Uterus (tissue), 4 donors: ENCODE results near the gene THAP2. TPM values are rescaled to one million over a fixed set of nuclear protein-coding genes. Genes with fewer than 3 reads are reported as not detected.

ENCODE experiments used
- DNase-seq, 2 donors: peaks; one replicate each; pipeline ENCODE4 v3.0.0-alpha.2; 2019 to 2020
- H3K27ac ChIP-seq, 2 donors: fragments of 200-600 bp; sonication (generic); 1 replicate in 1 of 2; 2 replicates in 1 of 2; pipeline ENCODE4 v1.5.1; 2016 to 2018
- H3K27me3 ChIP-seq, 2 donors: fragments of 200-600 bp; sonication (generic); one replicate each; pipeline ENCODE4 v1.5.1; 2018 to 2019; ENCODE audit warnings: control low read depth in 1 of 2
- H3K36me3 ChIP-seq, 2 donors: fragments of 200-600 bp; sonication (generic); one replicate each; pipeline ENCODE4 v1.5.1; 2019; ENCODE audit warnings: control low read depth in 1 of 2
- H3K4me1 ChIP-seq, 2 donors: fragments of 200-600 bp; sonication (generic); one replicate each; pipeline ENCODE4 v1.5.1; 2018 to 2019; ENCODE audit warnings: control low read depth in 1 of 2
- H3K4me3 ChIP-seq, 2 donors: fragments of 200-600 bp; sonication (generic); 1 replicate in 1 of 2; 2 replicates in 1 of 2; pipeline ENCODE4 v1.5.1; 2018 to 2019; ENCODE audit warnings: mild to moderate bottlenecking in 1 of 2
- H3K9me3 ChIP-seq, 2 donors: fragments of 200-600 bp; sonication (generic); one replicate each; pipeline ENCODE4 v1.5.1; 2019; ENCODE audit warnings: control low read depth in 1 of 2
- CTCF ChIP-seq, 4 experiments: fragments of 200-600 bp in 2 of 4; fragments of 450-650 bp in 2 of 4; sonication (generic) in 2 of 4; IDR thresholded peaks; one replicate each; pipeline ENCODE4 v1.5.1; 2016 to 2019; ENCODE audit warnings: antibody characterized with exemption in 4 of 4, mild to moderate bottlenecking in 2 of 4, moderate library complexity in 1 of 4
- POLR2A ChIP-seq, 2 donors: fragments of 450-650 bp; IDR thresholded peaks; one replicate each; pipeline ENCODE4 v1.6.1; 2016; ENCODE audit warnings: antibody characterized with exemption in 2 of 2, mild to moderate bottlenecking in 1 of 2, moderate library complexity in 1 of 2
- intact Hi-C: fragments of 100-400 bp; cut with DNase I; formaldehyde crosslinking; loops from one replicate; pipeline ENCODE4 v1.15.1; 2023; ENCODE audit warnings: low total_unique reads
- total RNA-seq, 4 donors: library from RNA; depleted of rRNA in 3 of 4; stranded (reverse); fragments of >200 nt in 3 of 4; gene quantifications; one replicate each; pipeline versions ENCODE4 v1.1.0 to v1.2.4, GENCODE V29; 2014 to 2023
- donor health status: DM: yes; HTN: yes; CAD: no.

The THAP2 gene
- total RNA-seq, 4 donors from 2014 or later: 0.88 to 12.8 (median 5.4) TPM

- no peaks in the 10 kb centered on the region for H3K36me3 ChIP-seq
- no peaks in the 10 kb centered on the region for H3K4me1 ChIP-seq
- no peaks in the 10 kb centered on the region for H3K9me3 ChIP-seq
- no peaks in the 10 kb centered on the region for H3K27me3 ChIP-seq
- no peak for DNase-seq
- intact Hi-C loops: no loop called here
- no peak overlapping the region for H3K4me3 ChIP-seq
- no peak overlapping the region for H3K27ac ChIP-seq
- no peak for TF ChIP-seq CTCF (IDR thresholded peaks at IDR 0.05)
- no peak for TF ChIP-seq POLR2A (IDR thresholded peaks at IDR 0.05)
Measured at GRCh38 chr12:71704920-71705319, 40.8 kb downstream of the THAP2 start.

- Histone ChIP-seq H3K4me3 (no peak overlapping the region), H3K27ac (no peak overlapping the region), H3K9me3 (no peaks in the 10 kb centered on the region), H3K27me3 (no peaks in the 10 kb centered on the region), H3K36me3 (no peaks in the 10 kb centered on the region), H3K4me1 (no peaks in the 10 kb centered on the region)
- TF ChIP-seq POLR2A (IDR thresholded peaks at IDR 0.05) (no peak), CTCF (IDR thresholded peaks at IDR 0.05) (no peak)
- intact Hi-C loops: no loop called here
- no peak for DNase-seq
Measured at GRCh38 chr12:71708658-71709057, 44.6 kb downstream of the THAP2 start.

GRCh38 chr12:71710276-71711125, 46.4 kb downstream of the THAP2 start:
- H3K4me1 ChIP-seq: no peaks in the 10 kb centered on the region
- no peaks in the 10 kb centered on the region for H3K36me3 ChIP-seq
- no peaks in the 10 kb centered on the region for H3K27me3 ChIP-seq
- H3K9me3 ChIP-seq: no peaks in the 10 kb centered on the region
- intact Hi-C loops: no loop called here
- TF ChIP-seq CTCF (IDR thresholded peaks at IDR 0.05) (no peak), POLR2A (IDR thresholded peaks at IDR 0.05) (no peak)
- H3K4me3 ChIP-seq: no peak overlapping the region
- no peak for DNase-seq
- no peak overlapping the region for H3K27ac ChIP-seq

GRCh38 chr12:71718611-71719010, 54.5 kb downstream of the THAP2 start:
- TF ChIP-seq CTCF (IDR thresholded peaks at IDR 0.05) (no peak), POLR2A (IDR thresholded peaks at IDR 0.05) (no peak)
- no peak for DNase-seq
- Histone ChIP-seq H3K4me1 (no peaks in the 10 kb centered on the region), H3K4me3 (no peak overlapping the region), H3K36me3 (no peaks in the 10 kb centered on the region), H3K27me3 (no peaks in the 10 kb centered on the region), H3K9me3 (no peaks in the 10 kb centered on the region), H3K27ac (no peak overlapping the region)
- intact Hi-C loops: no loop called here

- Histone ChIP-seq H3K27me3 (no peaks in the 10 kb centered on the region), H3K4me3 (no peak overlapping the region), H3K27ac (no peak overlapping the region), H3K9me3 (no peaks in the 10 kb centered on the region), H3K4me1 (no peaks in the 10 kb centered on the region), H3K36me3 (no peaks in the 10 kb centered on the region)
- TF ChIP-seq CTCF (IDR thresholded peaks at IDR 0.05): no peak
- no peak for TF ChIP-seq POLR2A (IDR thresholded peaks at IDR 0.05)
- no peak for DNase-seq
- intact Hi-C loops: no loop called here
Measured at GRCh38 chr12:71719647-71720370, 55.7 kb downstream of the THAP2 start.
